Uterus (tissue), 2 donors: ENCODE results near the gene FITM1.

Experiments used
- POLR2A ChIP-seq, 2 donors: fragments of 450-650 bp; IDR thresholded peaks; one replicate each; pipeline ENCODE4 v1.6.1; 2016; ENCODE audit warnings: antibody characterized with exemption in 2 of 2, mild to moderate bottlenecking in 1 of 2, moderate library complexity in 1 of 2
- TF ChIP-seq, protein P1 (sequence below), 4 experiments: fragments of 200-600 bp in 2 of 4; fragments of 450-650 bp in 2 of 4; sonication (generic) in 2 of 4; IDR thresholded peaks; one replicate each; pipeline ENCODE4 v1.5.1; 2016 to 2019; ENCODE audit warnings: antibody characterized with exemption in 4 of 4, mild to moderate bottlenecking in 2 of 4, moderate library complexity in 1 of 4

DNA sequence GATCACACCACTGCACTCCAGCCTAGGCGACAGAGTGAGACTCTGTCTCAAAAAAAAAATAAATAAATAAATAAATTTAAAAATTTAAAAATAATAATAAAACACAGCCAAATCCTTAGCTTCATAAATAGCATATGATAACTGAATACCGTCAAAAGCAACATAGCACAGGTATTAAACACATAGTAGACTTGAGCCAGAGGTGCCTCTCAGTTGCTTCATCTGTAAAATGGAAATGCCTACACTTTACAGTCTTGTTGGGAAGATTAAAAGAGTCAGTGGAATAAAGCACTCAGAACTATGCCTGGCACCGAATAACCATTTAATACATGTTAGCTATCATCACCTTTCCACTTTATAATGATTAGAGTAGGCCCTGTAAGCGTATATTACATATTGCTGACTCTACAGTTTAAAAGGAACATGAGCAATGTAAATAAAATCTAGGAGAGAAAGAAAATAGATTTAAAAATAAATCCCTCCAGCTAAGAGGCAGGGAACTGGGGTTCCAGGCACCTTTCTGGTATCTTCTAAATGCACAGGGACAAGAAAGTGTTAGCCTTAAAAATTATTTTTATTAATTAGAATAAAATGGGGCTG lies 23.7 kb upstream of the FITM1 start:
- TF ChIP-seq POLR2A (IDR thresholded peaks at IDR 0.05) = no peak
- TF ChIP-seq, protein P1, sequence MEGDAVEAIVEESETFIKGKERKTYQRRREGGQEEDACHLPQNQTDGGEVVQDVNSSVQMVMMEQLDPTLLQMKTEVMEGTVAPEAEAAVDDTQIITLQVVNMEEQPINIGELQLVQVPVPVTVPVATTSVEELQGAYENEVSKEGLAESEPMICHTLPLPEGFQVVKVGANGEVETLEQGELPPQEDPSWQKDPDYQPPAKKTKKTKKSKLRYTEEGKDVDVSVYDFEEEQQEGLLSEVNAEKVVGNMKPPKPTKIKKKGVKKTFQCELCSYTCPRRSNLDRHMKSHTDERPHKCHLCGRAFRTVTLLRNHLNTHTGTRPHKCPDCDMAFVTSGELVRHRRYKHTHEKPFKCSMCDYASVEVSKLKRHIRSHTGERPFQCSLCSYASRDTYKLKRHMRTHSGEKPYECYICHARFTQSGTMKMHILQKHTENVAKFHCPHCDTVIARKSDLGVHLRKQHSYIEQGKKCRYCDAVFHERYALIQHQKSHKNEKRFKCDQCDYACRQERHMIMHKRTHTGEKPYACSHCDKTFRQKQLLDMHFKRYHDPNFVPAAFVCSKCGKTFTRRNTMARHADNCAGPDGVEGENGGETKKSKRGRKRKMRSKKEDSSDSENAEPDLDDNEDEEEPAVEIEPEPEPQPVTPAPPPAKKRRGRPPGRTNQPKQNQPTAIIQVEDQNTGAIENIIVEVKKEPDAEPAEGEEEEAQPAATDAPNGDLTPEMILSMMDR (IDR thresholded peaks at IDR 0.05) = no peak
